ENCODE measurements around the gene USP48. TPM values are rescaled to one million over a fixed set of nuclear protein-coding genes. Genes with fewer than 3 reads are reported as not detected.

USP48 gene
- total RNA-seq, 1 experiment from 2014 or later, result 84.8 TPM

DNA sequence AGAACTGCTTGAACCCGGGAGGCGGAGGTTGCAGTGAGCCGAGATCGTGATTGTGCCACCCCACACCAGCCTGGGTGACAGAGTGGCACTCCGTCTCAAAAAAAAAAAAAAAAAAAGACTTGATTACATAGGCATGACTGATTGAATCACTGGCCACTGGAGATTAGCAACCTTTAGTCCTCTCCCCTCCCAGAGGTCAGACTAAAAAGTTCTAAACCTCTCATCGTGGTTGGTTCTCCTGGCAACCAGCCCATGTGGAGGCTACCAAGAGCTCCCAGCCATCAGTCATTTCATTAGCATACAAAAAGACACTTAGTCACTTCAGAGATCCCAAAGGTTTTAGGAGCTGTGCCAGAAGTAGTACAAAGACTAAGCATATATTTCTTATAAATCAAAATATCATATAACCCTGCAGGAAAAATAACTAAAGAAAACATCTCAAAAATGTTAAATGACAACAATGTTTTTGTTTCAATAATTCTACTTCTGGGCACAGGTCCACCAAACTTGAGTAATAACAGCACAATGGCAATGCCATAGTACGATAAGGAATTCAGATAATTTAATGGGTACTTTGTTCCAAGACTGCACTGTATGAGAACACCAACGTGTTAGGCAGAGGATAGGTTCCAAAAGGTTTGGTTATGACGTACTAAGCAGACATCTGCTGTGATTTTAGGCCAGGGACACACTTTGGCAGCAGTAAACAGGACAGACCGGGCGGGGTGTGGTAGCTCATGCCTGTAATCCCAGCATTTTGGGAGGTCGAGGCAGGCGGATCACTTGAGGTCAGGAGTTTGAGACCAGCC is 18.1 kb downstream of the USP48 start:
- no peak for DNase-seq
- H2BK5ac ChIP-seq (ENCODE audit: insufficient read length, low read length), result no peak overlapping the region
- Mint-ChIP-seq H3K4me1 (peaks cover 22 to 37% of the 10 kb centered on the region in 2 experiments), H3K27me3 (ENCODE audit: low read depth) (no peaks in the 10 kb centered on the region), H3K4me3 (no peak overlapping the region), H3K9me3 (no peaks in the 10 kb centered on the region), H3K27ac (peak overlapping the region; percentile 40 to 74 (median 41); a peak in 6 of 7 replicates), H3K36me3 (ENCODE audit: insufficient read depth in 1 of 3, low read depth in 3 of 3) (peaks cover 0 to 4% (median 0%) of the 10 kb centered on the region in 3 experiments; a peak in 2 of 7 replicates)
- H3K23me2 ChIP-seq (ENCODE audit: insufficient read length, low read depth, low read length, poor library complexity, severe bottlenecking), result no peaks in the 10 kb centered on the region
- no peak overlapping the region for H4K91ac ChIP-seq (ENCODE audit: insufficient read length, low read depth, low read length)
- no peak overlapping the region for H3K4me2 ChIP-seq (ENCODE audit: insufficient read depth, insufficient read length, low read length)
- H2BK120ac ChIP-seq (ENCODE audit: low read depth, low read length, poor library complexity, severe bottlenecking), result no peak overlapping the region
- no peak overlapping the region for H3K14ac ChIP-seq (ENCODE audit: insufficient read depth, low read length)
- no peaks in the 10 kb centered on the region for H3K9me3 ChIP-seq (ENCODE audit: control insufficient read depth, low read depth, low read length)
- no peak overlapping the region for H3K23ac ChIP-seq (ENCODE audit: insufficient read length, low read depth, low read length)
- H3K27me3 ChIP-seq (ENCODE audit: insufficient read depth, low read length), result no peaks in the 10 kb centered on the region
- TF ChIP-seq, protein P1, sequence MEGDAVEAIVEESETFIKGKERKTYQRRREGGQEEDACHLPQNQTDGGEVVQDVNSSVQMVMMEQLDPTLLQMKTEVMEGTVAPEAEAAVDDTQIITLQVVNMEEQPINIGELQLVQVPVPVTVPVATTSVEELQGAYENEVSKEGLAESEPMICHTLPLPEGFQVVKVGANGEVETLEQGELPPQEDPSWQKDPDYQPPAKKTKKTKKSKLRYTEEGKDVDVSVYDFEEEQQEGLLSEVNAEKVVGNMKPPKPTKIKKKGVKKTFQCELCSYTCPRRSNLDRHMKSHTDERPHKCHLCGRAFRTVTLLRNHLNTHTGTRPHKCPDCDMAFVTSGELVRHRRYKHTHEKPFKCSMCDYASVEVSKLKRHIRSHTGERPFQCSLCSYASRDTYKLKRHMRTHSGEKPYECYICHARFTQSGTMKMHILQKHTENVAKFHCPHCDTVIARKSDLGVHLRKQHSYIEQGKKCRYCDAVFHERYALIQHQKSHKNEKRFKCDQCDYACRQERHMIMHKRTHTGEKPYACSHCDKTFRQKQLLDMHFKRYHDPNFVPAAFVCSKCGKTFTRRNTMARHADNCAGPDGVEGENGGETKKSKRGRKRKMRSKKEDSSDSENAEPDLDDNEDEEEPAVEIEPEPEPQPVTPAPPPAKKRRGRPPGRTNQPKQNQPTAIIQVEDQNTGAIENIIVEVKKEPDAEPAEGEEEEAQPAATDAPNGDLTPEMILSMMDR (conservative IDR thresholded peaks at IDR 0.05), result no peak
- peaks cover 13% of the 10 kb centered on the region for H3K79me1 ChIP-seq (ENCODE audit: insufficient read depth, low read depth, low read length, poor library complexity, severe bottlenecking)
- peaks cover 6% of the 10 kb centered on the region; the same call in 1 of the 2 replicates for H3K4me1 ChIP-seq (ENCODE audit: insufficient read depth, low read length)
- H3K56ac ChIP-seq (ENCODE audit: insufficient read length, low read depth, low read length), result no peak overlapping the region
- no peak overlapping the region for H3K4ac ChIP-seq (ENCODE audit: low read depth, low read length)
- no peak overlapping the region for H3K27ac ChIP-seq (ENCODE audit: insufficient read length, low read depth, low read length)
- H4K8ac ChIP-seq (replicated peaks; ENCODE audit: insufficient read length, low read depth, low read length), result no peak overlapping the region
- H2AFZ ChIP-seq (ENCODE audit: low read length), result no peak overlapping the region
- peaks cover 33% of the 10 kb centered on the region; the same call in 1 of the 2 replicates for H3K79me2 ChIP-seq (ENCODE audit: insufficient read depth, low read length)
- no peak overlapping the region for H3T11ph ChIP-seq (ENCODE audit: low read length)
- no peak overlapping the region for H3K18ac ChIP-seq (ENCODE audit: insufficient read length, low read depth, low read length)
- H2BK12ac ChIP-seq (ENCODE audit: insufficient read length, low read depth, low read length), result no peak overlapping the region
- H3K9ac ChIP-seq (ENCODE audit: extremely low read depth, insufficient read length, low read length), result no peak overlapping the region
- H4K5ac ChIP-seq (ENCODE audit: insufficient read length, low read depth, low read length), result no peak overlapping the region
- H2BK20ac ChIP-seq (ENCODE audit: low read depth, low read length, poor library complexity, severe bottlenecking), result no peak overlapping the region
- no CpG with 5 or more reads among the region's 13 CpGs for WGBS (ENCODE audit: extremely low coverage, insufficient read length, low lambda C conversion rate)
- H2AK5ac ChIP-seq (ENCODE audit: insufficient read length, low read length), result no peak overlapping the region
- H4K20me1 ChIP-seq (ENCODE audit: control insufficient read depth, insufficient read depth, insufficient read length), result no peaks in the 10 kb centered on the region
- H2BK15ac ChIP-seq (ENCODE audit: low read depth, low read length), result no peak overlapping the region
